Neural cell (in vitro differentiated cells): ENCODE data around the gene RNF26.

Experiments used
- EP300 ChIP-seq: fragments of 450-650 bp; conservative IDR thresholded peaks from 2 replicates; pipeline ENCODE4 v1.6.1; 2014; ENCODE audit warnings: antibody characterized with exemption, mild to moderate bottlenecking, moderate library complexity; ENCODE audit not compliant: poor library complexity, severe bottlenecking
- POLR2AphosphoS5 ChIP-seq: IDR thresholded peaks from 2 replicates; pipeline ENCODE4 v1.6.1; 2012

GRCh38 chr11:119380160-119380826 lies 46.0 kb downstream of the RNF26 start:
- TF ChIP-seq EP300 (no peak), POLR2AphosphoS5 (no peak)
